Spleen (tissue), 11 donors: ENCODE measurements around the gene GPBP1. TPM values are rescaled to one million over a fixed set of nuclear protein-coding genes. Genes with fewer than 3 reads are reported as not detected.
"Not testable (repeated sequence)": the region's sequence is repeated elsewhere in the genome, so short reads cannot be mapped to it uniquely, and the experiment has no call there.

ENCODE experiments used
- DNase-seq: peaks from one replicate; pipeline ENCODE4 v3.0.0-alpha.2; 2020
- H3K27ac ChIP-seq, 8 donors: fragments of 200-600 bp; sonication (generic) in 7 of 8; 1 replicate in 4 of 8; 2 replicates in 4 of 8; pipeline versions ENCODE4 v1.5.0 to v1.8.0; 2016 to 2021; ENCODE audit warnings: inconsistent platforms in 4 of 8, mild to moderate bottlenecking in 4 of 8, moderate library complexity in 1 of 8
- H3K27me3 ChIP-seq, 7 donors: fragments of 200-600 bp; sonication (generic) in 6 of 7; replicated peaks in 1 of 7; 1 replicate in 4 of 7; 2 replicates in 3 of 7; pipeline versions ENCODE4 v1.5.0 to v1.8.0; 2016 to 2021; ENCODE audit warnings: inconsistent platforms in 3 of 7, mild to moderate bottlenecking in 1 of 7
- H3K36me3 ChIP-seq, 6 donors: fragments of 200-600 bp; sonication (generic) in 5 of 6; 1 replicate in 4 of 6; 2 replicates in 2 of 6; pipeline versions ENCODE4 v1.5.0 to v1.8.0; 2016 to 2021; ENCODE audit warnings: inconsistent platforms in 2 of 6
- H3K4me1 ChIP-seq, 6 donors: fragments of 200-600 bp; sonication (generic) in 5 of 6; 1 replicate in 3 of 6; 2 replicates in 3 of 6; pipeline versions ENCODE4 v1.5.0 to v1.8.0; 2016 to 2021; ENCODE audit warnings: inconsistent platforms in 3 of 6
- H3K4me3 ChIP-seq, 8 donors: fragments of 200-600 bp; sonication (generic) in 7 of 8; 1 replicate in 4 of 8; 2 replicates in 4 of 8; pipeline versions ENCODE4 v1.5.0 to v1.8.0; 2016 to 2021; ENCODE audit warnings: inconsistent platforms in 4 of 8, mild to moderate bottlenecking in 4 of 8, moderate library complexity in 2 of 8
- H3K9me3 ChIP-seq, 8 donors: fragments of 200-600 bp; sonication (generic) in 7 of 8; 1 replicate in 4 of 8; 2 replicates in 4 of 8; pipeline versions ENCODE4 v1.5.0 to v1.8.0; 2016 to 2021; ENCODE audit warnings: inconsistent platforms in 4 of 8
- CTCF ChIP-seq, 11 experiments: fragments of 200-600 bp in 7 of 11; fragments of 450-650 bp in 4 of 11; sonication (generic) in 4 of 11; IDR thresholded peaks in 8 of 11; conservative IDR thresholded peaks in 3 of 11; 1 replicate in 7 of 11; 2 replicates in 4 of 11; pipeline versions ENCODE4 v1.4.0 to v1.8.0; 2016 to 2021; ENCODE audit warnings: antibody characterized with exemption in 11 of 11, inconsistent platforms in 4 of 11, mild to moderate bottlenecking in 1 of 11
- POLR2A ChIP-seq, 3 donors: fragments of 450-650 bp; IDR thresholded peaks; one replicate each; pipeline ENCODE4 v1.5.1; 2017; ENCODE audit warnings: antibody characterized with exemption in 3 of 3, mild to moderate bottlenecking in 1 of 3
- POLR2AphosphoS5 ChIP-seq, 3 donors: sonication (generic); formaldehyde crosslinking; IDR thresholded peaks; one replicate each; pipeline ENCODE4 v1.5.1; 2017; ENCODE audit warnings: antibody characterized with exemption in 3 of 3
- WGBS, 5 donors: extraction: QIAGEN DNeasy Blood & Tissue Kit in 3 of 5; methylation state at CpG; one replicate each; pipeline versions ENCODE4 v1.1.5 to v1.1.7; 2013 to 2018; 5-methylcytosine and 5-hydroxymethylcytosine counted together
- intact Hi-C: fragments of 100-400 bp; cut with DNase I; formaldehyde crosslinking; loops from one replicate; pipeline ENCODE4 v1.15.0; 2023; ENCODE audit warnings: low total_unique reads
- polyA plus RNA-seq, 3 donors: library from polyadenylated mRNA; stranded (reverse); fragments of 200-250 nt; gene quantifications; one replicate each; pipeline ENCODE4 v1.2.1, GENCODE V29; 2013
- total RNA-seq, 7 donors: library from RNA; depleted of rRNA in 3 of 7; stranded (reverse); fragments of >200 nt in 3 of 7; fragmentation: NEBNext Ultra II Directional in 4 of 7; extraction: Animal tissue kit (Norgen Biotek cat#: 25700) in 4 of 7; gene quantifications; one replicate each; pipeline versions ENCODE4 v1.1.0 to v1.2.1, GENCODE V29; 2016 to 2021
- donor health status: healthy with polysubstance abuse.
- donor health status: DM: no; HTN: no; CAD: no; lungs with moderate emphysema.
- donor health status: DM: no; HTN: no; CAD: no.
- donor health status: Bipolar disorder and iron deficiency.
- donor health status: healthy.
- donor health status: DM: no; HTN: no; CAD: no.
- donor health status: DM: yes; HTN: yes; CAD: no.

Gene GPBP1
- total and polyA plus RNA-seq, 10 donors: 58.0 to 118 (median 87.1) TPM

- WGBS, 5 donors: 94 to 99% (median 96%) methylated on average over 7 of the region's 7 CpGs
- intact Hi-C loops: no loop called here
- H3K9me3 ChIP-seq: peaks cover 5 to 26% (median 14%) of the 10 kb centered on the region in 8 donors
- no peak overlapping the region for H3K4me3 ChIP-seq
- no peak overlapping the region for H3K27ac ChIP-seq
- no peak for TF ChIP-seq CTCF (IDR thresholded peaks at IDR 0.05 in 8 of 11, conservative IDR thresholded peaks at IDR 0.05 in 3 of 11)
- TF ChIP-seq POLR2A (IDR thresholded peaks at IDR 0.05): no peak
- no peak for TF ChIP-seq POLR2AphosphoS5 (IDR thresholded peaks at IDR 0.05)
- no peaks in the 10 kb centered on the region for H3K27me3 ChIP-seq
- no peaks in the 10 kb centered on the region for H3K36me3 ChIP-seq
- DNase-seq: no peak
- H3K4me1 ChIP-seq: no peaks in the 10 kb centered on the region
These were observed 16.2 kb upstream of the GPBP1 start for GRCh38 chr5:57157666-57158065.

- intact Hi-C loops: no loop called here
- WGBS, 5 donors: 82 to 96% (median 89%) methylated on average over 3 of the region's 3 CpGs
These were observed 10.3 kb upstream of the GPBP1 start for GRCh38 chr5:57163553-57164006.

GRCh38 chr5:57164124-57164523 lies 9.7 kb upstream of the GPBP1 start:
- Histone ChIP-seq H3K27me3 (no peaks in the 10 kb centered on the region), H3K36me3 (no peaks in the 10 kb centered on the region), H3K27ac (no peak overlapping the region), H3K4me3 (no peak overlapping the region), H3K4me1 (peaks cover 0 to 9% (median 4%) of the 10 kb centered on the region in 6 donors), H3K9me3 (no peaks in the 10 kb centered on the region)
- no peak for TF ChIP-seq POLR2A (IDR thresholded peaks at IDR 0.05)
- intact Hi-C loops: no loop called here
- DNase-seq: no peak
- 91 to 96% (median 94%) methylated on average over 8 of the region's 8 CpGs for WGBS, 5 donors

More at GRCh38 chr5:57163553-57164006, 10.3 kb upstream of the GPBP1 start:
- Histone ChIP-seq H3K36me3 (no peaks in the 10 kb centered on the region), H3K9me3 (peaks cover 0 to 4% (median 0%) of the 10 kb centered on the region in 8 donors), H3K27ac (no peak overlapping the region), H3K27me3 (no peaks in the 10 kb centered on the region), H3K4me1 (peaks cover 0 to 9% (median 4%) of the 10 kb centered on the region in 6 donors), H3K4me3 (no peak overlapping the region)
- TF ChIP-seq POLR2A (IDR thresholded peaks at IDR 0.05): no peak
- no peak for TF ChIP-seq POLR2AphosphoS5 (IDR thresholded peaks at IDR 0.05)
- DNase-seq: no peak

GRCh38 chr5:57165171-57165570 lies 8.7 kb upstream of the GPBP1 start:
- H3K9me3 ChIP-seq, H3K4me1 ChIP-seq, H3K27me3 ChIP-seq, DNase-seq, H3K27ac ChIP-seq, H3K36me3 ChIP-seq, intact Hi-C loops, H3K4me3 ChIP-seq: not testable (repeated sequence)
- 96 to 100% (median 98%) methylated on average over 3 of the region's 3 CpGs for WGBS, 5 donors

- Histone ChIP-seq H3K27me3 (no peaks in the 10 kb centered on the region), H3K27ac (no peak overlapping the region), H3K4me3 (no peak overlapping the region), H3K9me3 (no peaks in the 10 kb centered on the region), H3K36me3 (no peaks in the 10 kb centered on the region), H3K4me1 (peaks cover 0 to 9% (median 4%) of the 10 kb centered on the region in 6 donors)
- TF ChIP-seq POLR2A (IDR thresholded peaks at IDR 0.05) (no peak), CTCF (IDR thresholded peaks at IDR 0.05 in 8 of 11, conservative IDR thresholded peaks at IDR 0.05 in 3 of 11) (no peak), POLR2AphosphoS5 (IDR thresholded peaks at IDR 0.05) (no peak)
- no peak for DNase-seq
- WGBS, 5 donors: 30 to 46% (median 32%) methylated on average over 2 of the region's 2 CpGs
- intact Hi-C loops: no loop called here
These were observed 7.6 kb upstream of the GPBP1 start for GRCh38 chr5:57166276-57166675.

GRCh38 chr5:57167201-57167600 lies 6.7 kb upstream of the GPBP1 start:
- no peak for DNase-seq
- H3K9me3 ChIP-seq: no peaks in the 10 kb centered on the region
- no peaks in the 10 kb centered on the region for H3K36me3 ChIP-seq
- H3K27ac ChIP-seq: no peak overlapping the region
- TF ChIP-seq POLR2AphosphoS5 (IDR thresholded peaks at IDR 0.05): no peak
- TF ChIP-seq POLR2A (IDR thresholded peaks at IDR 0.05): no peak
- TF ChIP-seq CTCF (IDR thresholded peaks at IDR 0.05 in 8 of 11, conservative IDR thresholded peaks at IDR 0.05 in 3 of 11): no peak
- peaks cover 5 to 16% (median 11%) of the 10 kb centered on the region in 6 donors for H3K4me1 ChIP-seq
- H3K27me3 ChIP-seq: no peaks in the 10 kb centered on the region
- H3K4me3 ChIP-seq: no peak overlapping the region
- WGBS, 5 donors: 89 to 97% (median 95%) methylated on average over 5 of the region's 5 CpGs
- intact Hi-C loops: no loop called here

- peaks cover 5 to 28% (median 19%) of the 10 kb centered on the region in 6 donors for H3K4me1 ChIP-seq
- H3K9me3 ChIP-seq, DNase-seq, intact Hi-C loops, H3K4me3 ChIP-seq, H3K36me3 ChIP-seq, H3K27ac ChIP-seq, H3K27me3 ChIP-seq: not testable (repeated sequence)
- 93 to 97% (median 97%) methylated on average over 13 of the region's 13 CpGs for WGBS, 5 donors
These were observed 3.7 kb upstream of the GPBP1 start for GRCh38 chr5:57170116-57170515.
